ENCODE results near the gene TESK2.
A peak's percentile ranks its signal among the peaks of the same experiment; 100 is the strongest.

TESK2 gene

DNA sequence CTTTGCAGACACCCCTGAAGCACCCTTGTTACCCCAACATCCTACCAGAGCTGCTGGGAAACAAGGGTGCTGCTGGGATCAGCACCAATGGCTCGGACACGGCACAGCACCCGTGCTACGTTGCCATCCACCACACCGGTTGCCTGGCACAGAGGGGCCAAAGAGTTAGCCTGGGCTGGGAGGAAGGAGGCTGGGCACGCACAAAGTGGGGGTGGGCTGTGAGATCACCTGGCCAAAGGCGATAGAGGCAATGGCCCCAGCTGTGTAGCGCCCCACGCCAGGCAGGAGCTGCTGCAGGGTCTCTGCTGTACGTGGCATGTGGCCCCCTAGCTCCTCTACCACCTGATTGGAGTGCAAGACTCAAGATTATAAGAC, 158.6 kb downstream of the TESK2 start:
- no peak for DNase-seq

DNA sequence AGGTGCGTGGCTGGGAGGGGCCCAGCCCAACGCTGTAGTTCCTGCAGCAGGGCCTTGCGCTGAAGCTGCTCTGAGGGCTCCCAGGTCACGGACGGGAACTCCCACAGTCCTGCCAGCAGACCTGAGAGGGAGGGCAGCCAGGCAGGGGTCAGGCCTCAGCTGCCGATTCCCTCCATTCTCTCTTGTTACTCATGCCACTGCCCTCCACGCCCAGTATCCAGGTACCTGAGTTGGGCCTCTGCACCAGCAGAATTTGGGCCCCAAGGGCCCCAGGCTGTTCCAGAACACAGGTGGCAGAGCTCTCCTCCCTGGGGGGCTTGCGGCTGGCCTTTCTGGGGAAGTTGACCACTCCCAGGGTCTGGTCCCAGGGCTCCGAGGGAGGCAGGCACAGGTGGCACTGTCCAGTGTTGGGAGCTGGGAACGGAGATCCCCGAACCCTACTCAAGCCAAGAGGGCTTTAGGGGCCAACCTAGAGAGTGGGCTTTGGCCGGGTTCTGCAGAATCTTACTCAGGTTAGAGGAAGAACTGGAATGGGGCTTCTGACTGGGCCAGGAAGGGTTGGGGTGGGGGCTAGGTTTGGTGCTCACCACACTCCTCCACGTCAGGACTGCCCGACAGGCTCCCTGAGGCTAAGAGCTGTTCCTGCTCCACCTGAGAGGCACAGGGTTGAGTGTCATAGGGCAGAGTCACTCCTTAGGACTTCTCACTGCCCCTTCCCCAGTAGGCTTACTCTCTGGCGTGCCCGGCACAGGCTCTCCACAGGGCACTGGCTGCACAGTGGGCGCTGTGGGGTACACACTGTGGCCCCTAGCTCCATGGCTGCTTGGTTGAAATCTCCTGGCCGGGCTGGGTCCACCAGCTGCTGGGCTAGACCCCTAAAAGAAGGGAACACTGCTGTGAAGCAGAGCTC, 159.3 kb downstream of the TESK2 start:
- DNase-seq = no peak

DNA sequence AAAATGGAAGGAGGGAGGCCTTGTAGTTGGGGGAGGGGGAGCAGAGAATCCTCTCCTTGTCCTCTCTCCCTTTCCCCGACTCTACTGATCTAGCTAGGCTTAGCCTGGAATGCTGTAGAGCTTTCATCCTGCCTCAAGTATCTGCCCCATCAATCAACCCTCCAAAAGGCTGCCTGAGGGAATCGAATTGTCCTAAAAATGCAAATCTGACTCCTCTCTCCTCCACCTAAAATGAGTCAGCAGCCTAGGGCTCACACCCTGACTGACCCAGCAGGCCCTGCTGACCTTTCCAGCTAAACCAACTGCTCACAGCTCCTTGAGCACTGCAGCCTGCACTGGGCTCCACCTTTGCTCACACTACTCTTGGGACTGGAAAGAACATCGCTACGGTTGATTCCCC, 161.5 kb downstream of the TESK2 start:
- DNase-seq = no peak

DNA sequence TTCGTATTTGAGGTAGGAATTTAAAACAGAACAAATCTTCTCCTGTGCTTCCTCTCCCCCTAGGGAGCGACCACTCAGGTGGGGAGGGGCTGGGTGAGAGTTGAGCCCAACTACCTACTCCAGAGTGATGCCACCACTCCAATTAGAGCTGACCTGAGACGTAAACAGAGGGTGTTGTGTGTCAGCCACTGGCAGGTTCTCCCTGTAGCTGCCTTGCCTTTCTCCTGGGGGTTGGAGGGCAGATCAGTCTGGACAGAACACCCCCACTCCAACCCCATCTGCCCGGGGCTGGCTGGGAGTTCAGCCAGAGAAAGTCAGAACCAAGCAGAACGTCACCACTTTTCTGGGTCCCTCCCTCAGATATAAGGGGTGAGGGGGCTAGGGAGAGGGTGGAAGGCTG, 162.3 kb downstream of the TESK2 start:
- no peak for DNase-seq

DNA sequence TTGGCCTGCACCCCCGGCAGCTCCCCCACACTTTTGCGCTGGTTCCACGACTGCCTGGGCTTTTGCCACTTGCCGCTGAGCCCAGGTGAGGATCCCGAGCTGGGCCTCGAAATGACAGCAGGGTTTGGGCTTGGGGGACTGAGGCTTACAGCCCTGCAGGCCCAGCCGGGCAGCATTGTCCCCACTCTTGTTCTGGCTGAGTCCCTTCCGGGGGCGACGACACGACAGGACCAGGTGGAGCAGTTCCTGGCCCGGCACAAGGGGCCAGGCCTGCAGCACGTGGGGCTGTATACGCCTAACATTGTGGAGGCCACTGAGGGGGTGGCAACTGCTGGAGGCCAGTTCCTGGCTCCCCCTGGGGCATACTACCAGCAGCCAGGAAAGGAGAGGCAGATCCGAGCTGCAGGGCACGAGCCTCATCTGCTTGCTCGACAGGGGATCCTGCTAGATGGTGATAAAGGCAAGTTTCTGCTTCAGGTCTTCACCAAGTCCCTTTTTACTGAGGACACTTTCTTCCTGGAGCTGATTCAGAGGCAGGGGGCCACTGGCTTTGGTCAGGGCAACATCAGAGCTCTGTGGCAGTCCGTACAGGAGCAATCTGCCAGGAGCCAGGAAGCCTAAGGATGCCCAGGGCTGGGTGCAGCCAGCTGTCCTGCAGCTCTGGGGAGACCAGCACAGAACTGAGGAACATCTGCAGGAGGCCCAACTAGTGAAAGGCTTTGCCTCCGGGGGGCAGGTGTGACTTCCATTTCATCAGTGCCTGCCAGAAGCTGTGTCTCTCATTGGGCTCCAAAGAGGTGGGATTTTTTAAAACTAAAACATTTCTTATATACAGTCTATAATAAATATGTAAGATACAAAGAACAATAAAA, 163.1 kb downstream of the TESK2 start:
- DNase-seq = no peak

DNA sequence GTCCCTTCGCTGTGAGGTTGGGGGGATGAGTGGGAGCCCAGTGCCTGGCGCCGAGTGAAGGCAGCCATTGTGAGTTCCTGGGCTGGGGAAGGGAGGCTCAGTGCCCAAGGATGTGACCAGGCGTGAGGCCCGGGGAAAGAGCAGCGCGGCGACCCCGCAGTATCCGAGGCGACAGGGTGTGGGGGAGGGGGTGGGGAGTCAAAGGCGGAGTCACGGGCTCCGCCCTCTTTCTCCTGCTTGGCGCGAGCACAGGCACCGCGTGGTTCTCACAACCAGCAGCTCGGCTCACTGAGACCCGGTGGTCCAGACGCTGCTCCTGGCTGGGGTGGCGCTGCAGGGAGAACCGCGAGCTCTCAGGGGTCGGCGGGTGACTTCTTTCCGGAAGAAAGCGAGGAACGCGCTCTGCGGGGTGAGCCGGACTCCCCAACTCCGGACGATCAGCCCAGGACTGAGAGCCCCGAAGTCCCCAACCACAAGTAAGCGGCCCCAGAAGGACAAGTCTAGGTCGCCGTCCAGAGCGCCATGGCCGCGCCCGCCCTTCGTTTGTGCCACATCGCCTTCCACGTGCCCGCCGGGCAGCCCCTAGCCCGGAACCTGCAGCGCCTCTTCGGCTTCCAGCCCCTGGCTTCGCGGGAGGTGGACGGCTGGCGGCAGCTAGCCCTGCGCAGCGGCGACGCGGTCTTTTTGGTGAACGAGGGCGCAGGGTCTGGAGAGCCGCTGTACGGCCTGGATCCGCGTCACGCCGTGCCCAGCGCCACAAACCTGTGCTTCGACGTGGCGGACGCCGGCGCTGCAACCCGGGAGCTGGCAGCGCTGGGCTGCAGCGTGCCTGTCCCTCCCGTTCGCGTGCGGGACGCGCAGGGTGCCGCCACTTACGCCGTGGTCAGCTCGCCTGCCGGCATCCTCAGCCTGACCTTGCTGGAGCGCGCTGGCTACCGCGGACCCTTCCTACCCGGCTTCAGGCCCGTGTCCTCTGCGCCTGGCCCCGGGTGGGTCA, 164.0 kb downstream of the TESK2 start, which contains the start of gene HPDL:
HPDL (plus strand) TSS at position 269 of the 997 bp plus-strand sequence; CDS start at position 523, 254 bp downstream.
- DNase-seq = peak; percentile 77 to 84

DNA sequence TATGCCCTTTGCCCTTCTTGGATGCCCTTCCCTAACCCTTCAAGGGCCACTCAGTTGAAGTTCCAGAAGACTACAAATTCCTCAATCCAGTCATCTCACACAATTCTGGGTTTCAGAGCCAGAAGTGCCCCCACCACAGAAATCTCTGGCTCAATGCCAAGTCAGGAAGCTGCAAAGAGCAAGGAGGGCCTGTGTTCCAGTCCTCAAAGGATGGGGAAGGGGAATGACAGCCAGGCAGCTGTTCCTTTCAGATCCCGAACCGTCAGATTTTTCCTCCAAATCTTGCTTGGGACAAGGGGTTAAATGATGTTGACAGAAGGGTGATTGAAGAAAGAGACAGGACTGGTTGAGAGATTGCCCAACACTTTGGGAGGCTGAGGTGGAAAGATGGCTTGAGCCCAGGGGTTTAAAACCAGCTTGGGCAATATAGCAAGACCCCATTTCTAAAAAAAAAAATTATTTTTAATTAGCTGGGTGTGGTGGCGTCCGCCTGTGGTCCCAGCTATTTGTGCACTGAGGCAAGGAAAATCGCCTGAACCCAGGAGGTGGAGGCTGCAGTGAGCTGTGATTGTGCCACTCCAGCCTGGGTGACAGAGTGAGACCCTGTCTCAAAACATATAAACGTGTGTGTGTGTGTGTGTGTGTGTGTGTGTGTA, 165.0 kb downstream of the TESK2 start:
- no peak for DNase-seq

DNA sequence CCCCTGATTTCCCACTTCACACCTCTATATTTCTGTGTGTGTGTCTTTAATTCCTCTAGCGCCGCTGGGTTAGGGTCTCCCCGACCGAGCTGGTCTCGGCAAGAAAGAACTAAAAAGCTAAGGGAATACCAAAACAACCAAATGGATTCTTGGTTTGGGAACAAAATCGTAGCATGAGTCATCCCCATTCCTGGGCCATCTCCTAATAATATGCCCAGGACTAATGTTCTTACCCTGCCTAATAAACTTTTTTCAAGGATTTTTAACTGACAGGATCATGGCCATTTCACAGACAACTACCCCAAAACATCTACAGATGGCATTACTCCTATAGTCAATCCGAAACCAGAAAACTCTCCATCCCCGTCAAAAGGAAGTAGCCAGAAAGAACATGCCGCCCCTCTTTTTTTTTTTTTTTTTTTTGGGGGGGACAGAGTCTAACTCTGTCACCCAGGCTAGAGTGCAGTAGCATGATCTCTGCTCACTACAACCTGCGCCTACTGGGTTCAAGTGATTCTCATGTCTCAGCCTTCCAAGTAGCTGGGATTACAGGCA, 168.4 kb downstream of the TESK2 start:
- DNase-seq = no peak

DNA sequence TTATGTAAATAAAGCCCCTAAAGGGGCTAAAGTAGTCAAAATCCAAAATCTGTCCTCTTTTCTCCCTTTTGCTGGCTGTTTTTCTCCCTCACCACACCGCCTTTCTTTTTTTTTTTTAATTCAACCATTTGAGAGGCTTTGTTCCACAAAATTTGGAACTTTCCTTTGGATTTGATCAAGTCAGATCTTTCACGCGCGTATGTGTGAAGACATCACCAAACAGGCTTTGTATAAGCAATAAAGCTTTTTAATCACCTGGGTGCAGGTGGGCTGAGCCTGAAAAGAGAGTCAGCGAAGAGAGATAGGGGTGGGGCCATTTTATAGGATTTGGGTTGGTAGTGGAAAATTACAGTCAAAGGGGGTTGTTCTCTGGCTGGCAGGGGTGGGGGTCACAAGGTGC, 169.5 kb downstream of the TESK2 start:
- no peak for DNase-seq

DNA sequence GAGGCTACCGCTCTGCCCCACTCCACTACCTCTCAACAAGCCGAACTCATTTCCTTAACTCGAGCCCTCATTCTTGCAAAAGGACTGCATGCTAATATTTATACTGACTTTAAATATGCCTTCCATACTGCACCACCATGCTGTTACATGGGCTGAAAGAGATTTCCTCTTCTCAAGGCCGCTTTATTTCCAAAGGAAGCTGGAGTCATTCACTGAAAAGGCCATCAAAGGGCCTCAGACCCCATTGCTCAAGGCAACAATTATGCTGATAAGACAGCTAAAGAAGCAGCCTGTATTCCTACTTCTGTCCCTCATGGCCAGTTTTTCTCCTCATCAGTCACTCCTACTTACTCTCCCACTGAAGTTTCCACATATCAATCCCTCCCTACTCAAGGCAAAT, 171.2 kb downstream of the TESK2 start:
- DNase-seq = no peak

DNA sequence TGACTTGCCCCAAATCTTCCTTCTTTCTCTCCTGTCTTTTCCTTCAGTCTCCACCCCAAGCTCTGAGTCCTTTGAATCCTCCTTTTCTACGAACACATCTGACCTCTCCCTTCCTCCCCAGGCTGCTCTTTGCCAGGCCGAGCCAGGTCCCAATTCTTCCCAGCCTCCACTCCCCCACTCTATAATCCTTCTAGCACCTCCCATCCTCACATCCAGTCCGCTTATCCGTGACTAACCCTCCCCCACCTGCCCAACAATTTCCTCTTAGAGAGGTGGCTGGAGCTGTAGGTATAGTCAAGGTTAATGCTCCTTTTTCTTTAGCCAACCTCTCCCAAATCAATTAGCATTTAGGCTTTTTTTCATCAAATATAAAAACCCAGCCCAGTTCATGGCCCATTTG, 173.8 kb downstream of the TESK2 start:
- no peak for DNase-seq

DNA sequence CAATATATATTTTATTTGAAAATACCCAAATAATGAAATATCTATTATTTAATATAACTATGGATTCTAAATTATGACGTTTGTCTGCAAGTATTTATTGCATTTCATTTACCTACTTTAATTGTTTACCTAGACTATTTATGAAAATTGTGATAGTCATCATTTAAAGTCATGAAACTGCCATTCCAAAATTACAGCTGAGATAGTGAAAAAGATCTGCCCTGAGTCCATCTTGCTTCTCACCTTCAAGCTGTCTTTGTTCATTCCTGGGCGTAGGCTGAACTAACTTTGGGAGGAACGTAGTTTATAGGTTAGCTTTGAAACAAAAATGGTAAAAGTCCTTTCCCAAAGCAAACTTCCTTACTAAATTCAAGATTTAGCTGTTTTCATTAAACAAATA, 176.7 kb downstream of the TESK2 start:
- no peak for DNase-seq

DNA sequence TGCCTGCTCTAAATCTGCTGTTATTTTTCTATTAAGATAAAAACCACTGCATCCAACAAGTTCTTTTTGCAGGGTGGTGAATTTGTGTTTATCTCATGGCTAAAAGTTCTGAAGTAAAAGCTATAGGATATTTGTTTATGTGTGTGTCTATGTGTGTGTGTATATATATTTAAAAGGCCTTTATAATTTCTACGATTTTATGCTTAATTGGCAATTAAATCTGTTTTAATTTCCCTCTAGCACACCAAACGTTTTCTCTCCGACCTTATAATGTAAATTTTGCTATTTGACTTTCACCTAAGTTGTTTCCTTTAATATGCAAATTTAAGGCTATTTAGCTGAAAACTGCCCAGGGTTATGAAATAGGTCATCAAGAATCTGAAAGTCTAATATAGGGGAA, 184.1 kb downstream of the TESK2 start:
- DNase-seq = no peak

DNA sequence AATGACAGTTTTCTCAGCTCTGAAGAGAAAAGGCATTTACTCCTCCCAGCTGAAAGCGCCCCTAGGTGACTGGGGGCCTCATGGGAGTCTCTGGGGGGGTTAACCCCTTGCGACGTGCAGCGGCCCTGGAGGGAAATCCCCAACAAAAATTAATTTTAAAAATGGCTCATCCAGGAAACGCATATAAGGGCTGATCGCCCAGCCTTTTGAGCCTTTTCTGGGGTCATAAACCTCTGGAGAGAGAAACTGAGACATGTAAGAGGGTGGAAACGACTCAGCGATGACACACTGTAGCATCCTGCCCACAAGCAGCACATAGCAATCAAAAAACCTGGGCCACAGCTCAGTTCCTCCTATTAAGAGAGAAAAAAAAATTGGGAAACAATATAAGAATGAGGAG, 184.6 kb downstream of the TESK2 start:
- peak; percentile 38 to 45 for DNase-seq

DNA sequence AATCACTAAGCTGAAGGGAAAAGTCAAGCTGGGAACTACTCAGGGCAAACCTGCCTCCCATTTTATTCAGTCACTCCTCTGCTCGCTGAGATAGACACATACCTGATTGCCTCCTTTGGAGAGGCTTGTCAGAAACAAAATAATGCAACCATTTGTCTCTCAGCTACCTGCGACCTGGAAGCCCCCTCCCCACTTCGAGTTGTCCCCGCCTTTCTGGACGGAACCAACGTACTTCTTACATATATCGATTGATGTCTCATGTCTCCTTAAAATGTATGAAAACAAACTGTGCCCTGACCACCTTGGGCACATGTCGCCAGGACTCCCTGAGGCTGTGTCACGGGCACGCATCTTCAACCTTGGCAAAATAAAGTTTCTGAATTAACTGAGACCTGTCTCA, 185.7 kb downstream of the TESK2 start:
- DNase-seq = no peak

DNA sequence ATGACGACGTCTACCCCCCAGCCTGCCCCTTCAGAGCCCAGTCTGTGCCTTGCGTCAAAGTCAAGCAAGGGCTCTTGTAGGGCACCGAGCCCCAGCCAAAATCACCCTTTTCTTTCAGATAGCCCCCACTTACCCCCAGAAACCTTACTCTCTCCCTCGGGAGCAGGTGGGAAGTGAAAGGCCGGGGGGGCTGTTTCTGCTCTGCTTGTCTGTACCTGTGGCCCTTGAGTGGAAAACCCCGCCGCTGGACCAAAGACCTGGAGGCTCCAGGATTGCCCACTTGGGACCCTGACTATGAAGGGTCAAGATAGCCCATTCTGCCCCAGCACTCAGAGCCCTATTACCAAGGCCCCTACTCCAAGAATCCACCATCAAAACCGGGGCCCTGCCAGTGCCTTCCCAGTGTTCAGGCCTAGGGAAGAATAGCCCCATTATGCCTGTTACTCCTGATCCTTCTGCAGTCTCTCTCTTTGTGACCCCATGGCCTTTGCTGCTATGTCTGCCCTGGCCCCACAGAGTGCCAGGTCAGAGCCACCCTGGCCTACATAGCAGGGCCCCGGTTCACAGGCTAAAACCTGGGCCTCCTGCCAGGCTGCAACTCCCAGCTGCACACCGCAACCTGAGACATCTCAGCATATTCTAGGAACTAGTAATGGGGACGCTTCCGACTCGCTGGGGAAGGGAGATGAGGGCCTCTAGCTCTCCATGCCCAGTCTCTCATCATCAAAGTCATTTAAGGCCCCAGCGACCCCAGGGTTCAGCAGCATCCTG, 186.5 kb downstream of the TESK2 start:
- DNase-seq = peak in 1 of 2 donors; percentile 12

DNA sequence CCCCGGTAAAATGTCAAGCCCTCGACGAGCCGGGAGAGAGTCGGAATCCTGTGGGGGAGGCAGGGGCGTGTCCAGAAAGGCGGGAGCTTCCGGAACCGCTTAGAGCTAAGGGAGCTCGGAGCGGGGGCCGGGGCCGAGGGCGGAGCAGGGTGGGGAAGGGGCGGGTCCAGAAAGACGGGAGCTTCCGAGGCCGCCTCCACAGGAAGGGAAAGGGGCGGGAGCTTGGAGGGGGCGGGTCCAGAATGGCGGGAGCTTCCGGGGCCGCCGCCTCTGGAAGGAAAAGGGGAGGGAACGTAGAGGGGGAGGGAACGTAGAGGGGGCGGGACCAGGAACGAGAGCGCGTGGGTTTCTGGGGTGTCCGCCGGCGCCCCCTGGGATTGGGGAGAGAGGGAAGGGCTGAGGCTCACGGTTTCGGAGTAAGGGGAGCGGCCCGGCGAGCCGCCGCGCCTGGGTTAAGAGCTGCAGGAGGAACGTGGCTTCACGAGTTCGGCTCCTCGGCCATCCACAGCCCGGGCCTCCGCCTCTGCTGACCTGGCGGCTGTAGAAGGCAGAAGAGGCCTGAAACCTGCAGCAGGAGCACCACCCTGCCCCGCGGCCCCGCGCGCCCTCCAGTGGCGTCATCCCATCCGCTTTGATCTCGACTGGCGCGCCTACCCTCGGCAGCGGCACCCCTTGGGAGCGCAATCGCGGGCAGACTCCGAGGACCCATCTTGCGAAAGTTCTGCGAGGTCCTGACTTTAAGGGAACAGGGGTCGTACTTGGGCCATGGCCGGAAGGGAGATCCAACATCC, 187.2 kb downstream of the TESK2 start:
- peak; percentile 98 to 99 for DNase-seq

DNA sequence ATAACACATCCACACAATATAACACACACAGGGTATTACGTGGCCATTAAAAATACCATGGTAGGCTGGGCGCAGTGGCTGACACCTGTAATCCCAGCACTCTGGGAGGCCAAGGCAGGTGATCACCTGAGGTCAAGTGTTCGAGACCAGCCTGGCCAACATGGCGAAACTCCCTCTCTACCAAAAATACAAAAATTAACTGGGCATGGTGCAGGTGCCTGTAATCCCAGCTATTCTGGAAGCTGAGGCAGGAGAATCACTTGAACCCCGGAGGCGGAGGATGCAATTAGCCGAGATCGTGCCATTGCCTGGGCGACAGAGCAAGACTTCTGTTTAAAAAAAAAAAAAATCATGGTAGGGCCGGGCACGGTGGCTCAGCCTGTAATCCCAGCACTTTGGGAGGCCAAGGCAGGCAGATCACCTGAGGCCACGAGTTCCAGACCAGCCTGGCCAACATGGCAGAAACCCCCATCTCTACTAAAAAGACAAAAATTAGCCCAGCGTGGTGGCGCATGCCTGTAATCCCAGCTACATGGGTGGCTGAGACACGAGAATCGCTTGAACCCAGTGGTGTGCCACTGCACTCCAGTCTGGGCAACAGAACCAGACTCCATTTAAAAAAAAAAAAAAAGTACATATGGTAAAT, 188.3 kb downstream of the TESK2 start:
- no peak for DNase-seq

DNA sequence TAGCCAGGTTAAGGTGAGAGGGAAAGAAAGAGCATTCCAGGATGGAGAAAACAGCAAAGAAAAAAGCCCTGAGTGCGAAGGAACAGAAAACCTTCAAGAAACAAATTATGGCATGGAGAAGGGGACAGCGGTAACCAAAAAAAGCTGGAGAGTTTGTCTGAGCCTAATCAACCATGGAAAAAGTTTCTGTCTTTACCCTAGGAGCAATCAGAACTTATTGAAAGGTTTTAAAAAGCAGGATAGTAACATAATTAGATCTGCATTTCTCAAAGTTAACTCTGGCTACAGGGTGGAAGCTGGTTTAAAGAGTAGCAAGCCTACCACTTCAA, 190.3 kb downstream of the TESK2 start:
- DNase-seq = no peak
